Medulla oblongata (tissue), 1 donor: ENCODE data around the gene KIAA0040.
"Not testable (repeated sequence)": the region's sequence is repeated elsewhere in the genome, so short reads cannot be mapped to it uniquely, and the experiment has no call there.

Source experiments
- DNase-seq: peaks from one replicate; pipeline ENCODE4 v3.0.0-alpha.2; 2015; ENCODE audit errors: extremely low spot score

Gene KIAA0040

GRCh38 chr1:175137369-175137768 lies 55.2 kb downstream of the KIAA0040 start:
- DNase-seq: no peak

- no peak for DNase-seq
Observed at GRCh38 chr1:175136246-175136645, 56.3 kb downstream of the KIAA0040 start.

DNA sequence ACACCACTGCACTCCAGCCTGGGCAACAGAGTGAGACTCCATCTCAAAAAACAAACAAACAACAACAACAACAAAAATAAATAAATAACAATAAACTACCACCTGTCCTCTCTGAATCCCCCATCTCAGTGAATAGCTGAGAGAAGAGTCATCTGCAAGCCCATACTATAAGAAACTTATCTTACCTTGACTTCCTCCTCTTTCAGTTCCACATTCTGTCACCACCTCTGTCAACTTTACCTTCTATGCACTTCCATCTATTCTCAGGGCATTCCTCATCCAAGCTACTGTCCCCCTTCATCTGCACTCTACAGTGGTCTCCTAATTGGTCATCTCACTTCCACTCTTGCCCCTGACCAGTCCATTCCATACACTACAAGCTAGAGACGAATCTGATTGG lies 58.1 kb downstream of the KIAA0040 start:
- no peak for DNase-seq

- DNase-seq: no peak
Observed at GRCh38 chr1:175133673-175134435, 58.7 kb downstream of the KIAA0040 start.

- DNase-seq: no peak
Observed at GRCh38 chr1:175132436-175132835, 60.1 kb downstream of the KIAA0040 start.

DNA sequence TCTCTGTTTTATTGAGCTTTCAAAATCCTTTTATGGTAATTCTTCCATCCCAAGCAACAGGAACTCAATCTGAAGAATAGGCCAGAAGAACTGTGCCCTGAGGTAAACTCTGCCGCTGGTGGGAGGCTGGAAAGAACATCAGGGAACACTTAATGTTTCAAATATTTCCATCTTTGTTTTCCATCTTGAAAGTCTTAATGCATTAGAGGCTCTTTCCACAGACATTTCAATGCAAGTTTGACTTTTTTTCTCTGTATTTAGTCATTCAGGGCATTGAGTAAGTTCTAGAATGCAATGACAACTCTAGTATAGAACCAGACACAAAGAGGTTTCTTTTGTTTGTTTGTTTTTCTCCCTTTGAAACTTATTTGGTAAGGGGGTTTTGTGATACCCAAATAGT lies 61.5 kb downstream of the KIAA0040 start:
- no peak for DNase-seq

GRCh38 chr1:175130649-175131045 lies 61.9 kb downstream of the KIAA0040 start:
- DNase-seq: no peak

DNA sequence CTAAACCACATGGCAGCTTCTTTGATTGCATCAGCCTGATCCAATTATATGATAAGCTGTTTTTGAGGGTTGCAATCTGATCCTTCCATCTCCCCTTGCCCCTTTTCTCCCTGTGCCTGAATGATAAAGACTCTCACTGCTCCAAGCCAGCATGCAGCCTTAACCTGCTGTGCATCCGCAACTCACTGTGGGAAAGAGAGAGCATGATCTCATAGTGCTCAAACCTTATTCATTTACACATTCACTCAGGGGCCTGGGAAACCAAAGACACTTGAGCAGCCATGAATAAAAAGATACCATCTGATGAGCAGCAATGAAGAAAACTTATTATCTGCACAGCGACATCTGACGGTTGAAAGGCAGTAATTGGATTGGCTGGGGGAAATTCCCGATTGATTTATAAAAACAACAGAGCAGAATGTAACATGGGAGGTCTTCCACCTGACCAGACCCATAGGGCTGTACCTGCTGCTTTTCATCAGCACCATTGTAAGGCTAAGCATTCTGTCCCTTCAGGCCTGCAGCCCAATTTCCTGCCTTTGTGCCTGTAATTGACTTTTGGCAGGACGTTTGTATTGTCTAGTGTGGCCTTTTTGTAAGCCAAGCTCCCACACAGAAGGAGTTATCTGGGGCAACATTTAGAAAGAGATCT lies 62.5 kb downstream of the KIAA0040 start:
- DNase-seq: peak; percentile 24

- DNase-seq: no peak
Observed at GRCh38 chr1:175129644-175129996, 63.0 kb downstream of the KIAA0040 start.

DNA sequence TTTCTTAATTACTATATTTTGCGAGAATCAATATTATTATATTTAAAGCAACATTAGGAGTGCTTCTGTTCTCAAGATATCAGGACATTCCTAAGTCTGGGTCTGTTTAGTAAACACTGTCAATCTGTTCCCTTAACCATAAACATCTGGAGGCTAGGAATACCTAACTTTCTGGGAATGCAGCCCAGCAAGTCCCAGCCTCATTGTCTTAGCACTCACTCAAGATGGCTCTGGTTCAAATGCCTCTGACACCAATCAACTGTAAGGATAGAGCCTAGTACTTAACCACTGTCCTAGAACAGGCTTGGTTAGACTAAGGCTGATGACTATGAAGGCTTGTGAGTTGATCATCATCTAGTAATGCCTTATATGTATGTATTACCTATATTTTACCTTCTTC lies 63.4 kb downstream of the KIAA0040 start:
- DNase-seq: no peak

GRCh38 chr1:175128523-175128922 lies 64.1 kb downstream of the KIAA0040 start:
- no peak for DNase-seq

- no peak for DNase-seq
Observed at GRCh38 chr1:175127565-175127964, 65.0 kb downstream of the KIAA0040 start.

DNA sequence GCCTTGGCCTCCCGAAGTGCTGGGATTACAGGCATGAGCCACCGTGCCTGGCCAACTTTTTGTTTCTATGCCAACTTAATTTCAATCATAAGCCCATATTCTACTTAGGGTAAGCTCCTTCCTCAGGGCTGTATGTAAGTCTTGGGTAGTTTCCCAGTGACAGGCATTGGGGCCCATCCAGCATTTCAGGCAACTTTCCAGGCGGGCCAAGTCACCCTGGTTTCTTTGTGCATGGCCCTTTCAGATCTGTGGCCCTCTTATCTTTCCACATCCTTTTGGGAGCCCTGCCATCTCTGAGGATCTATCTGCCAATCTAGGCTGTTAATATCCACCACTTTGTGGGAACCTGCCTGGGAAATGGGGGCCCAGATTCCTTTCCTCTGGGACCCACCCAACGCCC lies 66.2 kb downstream of the KIAA0040 start:
- no peak for DNase-seq

GRCh38 chr1:175124861-175125260 lies 67.7 kb downstream of the KIAA0040 start:
- no peak for DNase-seq

- no peak for DNase-seq
Observed at GRCh38 chr1:175120511-175120910, 72.1 kb downstream of the KIAA0040 start.

GRCh38 chr1:175118375-175119367 lies 73.9 kb downstream of the KIAA0040 start:
- DNase-seq: no peak

DNA sequence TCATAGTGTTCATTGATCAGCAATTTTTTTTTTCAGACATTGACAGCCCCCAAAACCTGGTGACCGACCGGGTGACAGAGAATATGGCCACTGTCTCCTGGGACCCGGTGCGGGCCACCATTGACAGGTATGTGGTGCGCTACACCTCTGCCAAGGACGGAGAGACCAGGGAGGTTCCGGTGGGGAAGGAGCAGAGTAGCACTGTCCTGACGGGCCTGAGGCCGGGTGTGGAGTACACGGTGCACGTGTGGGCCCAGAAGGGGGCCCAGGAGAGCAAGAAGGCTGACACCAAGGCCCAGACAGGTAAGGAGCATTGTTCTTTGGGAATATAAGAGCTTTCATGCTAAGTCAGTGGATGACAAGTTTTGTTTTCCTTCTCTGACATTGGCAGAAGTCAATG lies 75.7 kb downstream of the KIAA0040 start:
- DNase-seq: no peak

DNA sequence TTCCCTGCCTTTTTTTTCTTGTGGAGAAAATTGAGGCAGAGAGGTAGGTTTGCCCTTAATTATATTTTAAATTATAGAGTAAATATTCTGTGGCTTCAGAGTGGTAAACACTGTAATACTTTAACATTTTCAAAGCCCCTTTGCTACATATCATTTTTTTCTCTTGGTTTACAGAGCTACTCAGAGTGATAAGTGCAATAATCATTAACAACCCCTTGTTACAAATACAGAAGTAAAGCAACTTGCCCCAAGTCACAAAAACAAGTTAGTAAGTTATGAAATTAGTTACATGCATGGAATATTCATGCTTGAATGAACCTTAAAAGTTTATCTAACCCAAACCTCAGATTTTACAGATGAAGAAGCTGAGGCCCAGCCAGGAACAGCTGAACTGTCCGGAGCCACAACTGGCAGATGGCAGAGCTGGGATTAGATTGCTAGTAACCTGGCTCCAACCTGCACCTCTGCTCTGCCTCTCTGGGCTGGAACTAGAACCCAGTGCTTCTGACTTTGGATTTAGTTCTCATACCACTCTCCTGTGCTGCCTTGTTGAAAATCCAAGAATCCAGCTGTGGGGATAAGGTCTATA lies 76.3 kb downstream of the KIAA0040 start:
- no peak for DNase-seq

DNA sequence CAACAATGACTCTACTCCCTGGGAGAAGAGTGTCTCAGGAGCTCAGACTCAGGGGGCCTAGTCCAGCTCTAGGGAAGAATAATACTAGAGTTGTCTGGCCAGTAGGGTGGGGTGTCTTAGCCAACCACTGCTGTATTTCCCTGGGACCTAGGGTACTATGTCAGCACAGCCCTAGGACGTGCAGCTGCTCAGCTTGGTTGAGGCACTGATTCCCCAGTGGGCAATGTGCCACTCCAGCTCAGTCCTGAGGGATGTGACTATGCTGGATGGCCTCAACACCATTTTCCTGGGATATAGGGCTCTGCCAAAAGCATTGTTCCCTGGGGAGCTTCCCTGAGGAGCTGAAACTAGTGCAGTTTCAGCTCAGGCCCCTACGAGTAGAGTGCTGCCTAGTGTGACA lies 77.6 kb downstream of the KIAA0040 start:
- no peak for DNase-seq

DNA sequence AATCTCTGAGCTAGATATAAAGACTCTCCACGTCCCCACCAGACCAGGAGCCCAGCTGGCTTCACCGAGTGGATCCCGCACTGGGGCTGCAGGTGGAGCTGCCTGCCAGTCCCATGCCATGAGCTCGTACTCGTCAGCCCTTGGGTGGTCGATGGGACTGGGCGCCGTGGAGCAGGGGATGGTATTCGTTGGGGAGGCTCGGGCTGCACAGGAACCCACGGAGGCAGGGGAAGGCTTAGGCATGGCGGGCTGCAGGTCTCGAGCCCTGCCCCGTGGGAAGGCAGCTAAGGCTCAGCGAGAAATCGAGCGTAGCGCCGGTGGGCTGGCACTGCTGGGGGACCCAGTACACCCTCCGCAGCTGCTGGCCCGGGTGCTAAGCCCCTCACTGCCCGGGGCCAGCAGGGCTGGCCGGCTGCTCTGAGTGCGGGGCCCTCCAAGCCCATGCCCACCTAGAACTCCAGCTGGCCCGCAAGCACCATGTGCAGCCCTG lies 84.2 kb downstream of the KIAA0040 start:
- DNase-seq: not testable (repeated sequence)
